ENCODE data around the gene RNF187.

GRCh38 chr1:228445490-228445842 lies 41.7 kb upstream of the RNF187 start:
- TF ChIP-seq EZH2 (IDR thresholded peaks at IDR 0.05; ENCODE audit: insufficient read depth, poor library complexity, severe bottlenecking) (no peak), EZH2phosphoT487 (IDR thresholded peaks at IDR 0.05; ENCODE audit: insufficient read depth, low read depth) (no peak)
